Activated CD8-positive, alpha-beta memory T cell treated with anti-CD3 and anti-CD28 coated beads, Interleukin-2, amount 50 U/mL, for 48 hours (primary cell): ENCODE measurements around the gene ABCC5.
A peak's percentile ranks its signal among the peaks of the same experiment; 100 is the strongest.
"Not testable (repeated sequence)": the region's sequence is repeated elsewhere in the genome, so short reads cannot be mapped to it uniquely, and the experiment has no call there.

Experiments used
- DNase-seq: peaks from one replicate; pipeline ENCODE4 v3.0.0-alpha.2; 2020

ABCC5 gene

GRCh38 chr3:184017672-184018423 is at the start of gene ABCC5:
TSS of gene ABCC5 (minus strand) at chr3:184017884. CDS start at chr3:184014392, 3,492 bp downstream.
- peak; percentile 88 for DNase-seq

GRCh38 chr3:184066211-184066610 is 48.5 kb upstream of the ABCC5 start:
- no peak for DNase-seq

DNA sequence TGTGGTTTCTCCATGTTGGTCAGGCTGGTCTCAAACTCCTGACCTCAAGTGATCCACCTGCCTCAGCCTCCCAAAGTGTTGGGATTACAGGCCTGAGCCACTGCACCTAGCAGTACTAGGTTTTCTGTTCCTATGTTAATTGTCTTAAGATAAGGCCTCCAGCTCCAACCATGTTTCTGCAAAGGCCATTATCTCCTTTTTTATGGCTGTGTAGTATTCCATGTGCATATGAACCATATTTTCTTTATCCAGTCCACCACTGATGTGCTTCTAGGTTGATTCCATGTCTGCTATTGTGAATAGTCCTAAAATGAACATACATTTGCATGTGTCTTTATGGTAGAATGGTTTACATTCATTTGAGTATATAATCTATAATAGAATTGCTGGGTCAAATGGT is 45.0 kb upstream of the ABCC5 start:
- no peak for DNase-seq

DNA sequence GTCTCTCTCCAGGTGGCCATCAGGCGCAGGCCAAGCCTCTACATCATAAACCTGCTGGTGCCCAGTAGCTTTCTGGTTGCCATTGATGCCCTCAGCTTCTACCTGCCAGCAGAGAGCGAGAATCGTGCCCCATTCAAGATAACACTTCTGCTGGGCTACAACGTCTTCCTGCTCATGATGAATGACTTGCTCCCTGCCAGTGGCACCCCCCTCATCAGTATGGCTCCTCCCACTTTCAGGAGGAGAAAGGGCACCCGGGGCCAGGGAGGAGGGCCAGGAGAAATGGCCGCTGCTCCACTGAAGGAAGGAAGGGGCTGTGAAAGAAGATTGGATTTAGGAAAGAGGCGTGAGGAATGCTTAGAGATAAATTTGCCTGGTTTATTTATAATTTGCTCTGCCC is 41.7 kb upstream of the ABCC5 start:
- no peak for DNase-seq

DNA sequence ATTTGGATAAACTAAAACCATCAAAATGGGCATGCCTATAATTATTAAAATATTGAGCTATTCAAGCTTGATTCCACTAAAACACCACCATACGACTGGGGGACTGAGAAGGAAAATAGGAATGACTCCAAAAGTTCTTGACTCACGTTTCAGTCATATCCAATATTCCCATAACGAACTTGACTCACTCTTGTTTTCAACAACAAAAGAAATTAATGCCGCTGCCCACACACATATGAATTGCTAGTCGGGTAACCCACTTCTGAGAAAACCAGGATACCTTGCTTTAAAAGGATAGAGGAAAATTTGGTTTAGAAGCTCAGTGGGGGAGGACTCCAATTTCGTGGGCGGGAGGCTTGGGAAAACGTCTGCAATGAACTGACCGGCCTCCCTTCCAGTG is 40.3 kb upstream of the ABCC5 start:
- no peak for DNase-seq

- no peak for DNase-seq
Measured at GRCh38 chr3:184052767-184053166, 35.1 kb upstream of the ABCC5 start, which contains the start of gene HTR3C. TSS of gene HTR3C (plus strand) at chr3:184053047. CDS start at chr3:184053081, 34 bp downstream.

DNA sequence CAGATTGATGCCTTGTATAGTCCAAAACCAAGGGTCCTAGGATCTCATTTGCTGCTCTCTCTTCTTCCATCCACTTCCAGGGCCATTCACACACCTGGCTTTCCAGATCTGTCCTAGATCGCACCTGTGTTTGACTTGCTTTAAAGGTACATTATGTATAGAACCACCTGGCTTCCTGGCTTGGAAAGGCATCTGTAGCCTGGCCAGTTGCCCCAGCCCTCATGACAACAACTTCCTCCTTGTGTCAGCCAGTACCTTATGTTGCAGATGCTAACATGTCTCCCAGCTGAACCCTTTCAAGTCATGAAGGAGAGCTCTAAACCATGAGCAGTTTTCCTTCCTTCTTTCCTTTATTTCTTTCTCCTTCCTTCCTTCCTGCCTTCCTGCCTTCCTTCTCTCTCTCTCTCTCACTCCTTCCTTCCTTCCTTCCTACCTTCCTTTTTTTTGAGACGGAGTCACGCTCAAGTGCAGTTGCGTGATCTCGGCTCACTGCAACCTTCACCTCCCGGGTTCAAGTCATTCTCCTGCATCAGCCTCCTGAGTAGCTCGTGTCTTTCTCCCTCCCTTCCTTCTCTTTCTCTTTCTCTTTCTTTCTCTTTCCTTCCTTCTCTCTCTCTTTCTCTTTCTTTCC is 32.6 kb upstream of the ABCC5 start:
- no peak for DNase-seq

- DNase-seq, result no peak
Measured at GRCh38 chr3:184045995-184046394, 28.3 kb upstream of the ABCC5 start.

GRCh38 chr3:184042617-184043016 is 24.9 kb upstream of the ABCC5 start:
- DNase-seq, result no peak

DNA sequence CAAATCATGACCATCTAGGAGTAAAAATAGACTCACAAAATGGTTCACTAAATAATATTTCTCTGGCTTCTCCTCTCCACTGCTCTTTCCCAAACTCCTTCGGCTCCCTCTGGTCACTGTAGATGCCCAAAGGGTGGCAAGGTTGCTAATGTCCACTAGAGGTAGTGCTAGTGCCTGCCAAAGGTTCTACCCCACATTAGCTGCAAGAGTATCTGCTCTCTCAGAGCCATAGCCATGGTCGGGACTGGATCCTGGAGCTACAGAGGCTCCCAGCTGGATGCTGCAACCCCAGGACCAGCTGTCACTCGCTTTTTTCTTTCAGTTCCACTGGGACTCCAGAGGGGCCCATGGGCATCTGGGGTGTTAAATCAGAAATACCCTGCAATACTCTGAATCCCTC is 22.3 kb upstream of the ABCC5 start:
- DNase-seq, result no peak

- no peak for DNase-seq
Measured at GRCh38 chr3:184039414-184039813, 21.7 kb upstream of the ABCC5 start.

DNA sequence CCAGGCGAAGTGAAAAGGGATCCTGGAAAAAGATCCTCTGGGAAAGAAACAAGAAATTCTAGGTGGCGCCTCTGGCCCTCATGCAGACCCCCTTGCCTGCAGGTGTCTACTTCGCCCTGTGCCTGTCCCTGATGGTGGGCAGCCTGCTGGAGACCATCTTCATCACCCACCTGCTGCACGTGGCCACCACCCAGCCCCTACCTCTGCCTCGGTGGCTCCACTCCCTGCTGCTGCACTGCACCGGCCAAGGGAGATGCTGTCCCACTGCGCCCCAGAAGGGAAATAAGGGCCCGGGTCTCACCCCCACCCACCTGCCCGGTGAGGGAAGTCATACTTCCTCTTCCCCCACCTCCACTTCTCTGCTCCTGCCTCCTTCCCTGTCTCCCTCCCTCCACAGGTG is 20.6 kb upstream of the ABCC5 start:
- DNase-seq, result not testable (repeated sequence)

DNA sequence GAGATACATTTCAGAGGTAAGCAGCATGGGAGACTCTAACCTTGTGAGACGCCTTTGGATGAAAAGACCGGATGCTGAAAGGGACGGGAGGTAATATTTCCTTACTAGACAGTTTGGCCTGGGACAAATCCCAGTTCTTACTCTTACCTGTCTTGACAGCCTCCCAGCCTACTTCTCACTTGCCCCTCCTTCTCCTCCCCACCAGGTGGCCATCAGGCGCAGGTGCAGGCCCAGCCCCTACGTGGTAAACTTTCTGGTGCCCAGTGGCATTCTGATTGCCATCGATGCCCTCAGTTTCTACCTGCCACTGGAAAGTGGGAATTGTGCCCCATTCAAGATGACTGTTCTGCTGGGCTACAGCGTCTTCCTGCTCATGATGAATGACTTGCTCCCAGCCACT is 20.1 kb upstream of the ABCC5 start:
- DNase-seq, result no peak

DNA sequence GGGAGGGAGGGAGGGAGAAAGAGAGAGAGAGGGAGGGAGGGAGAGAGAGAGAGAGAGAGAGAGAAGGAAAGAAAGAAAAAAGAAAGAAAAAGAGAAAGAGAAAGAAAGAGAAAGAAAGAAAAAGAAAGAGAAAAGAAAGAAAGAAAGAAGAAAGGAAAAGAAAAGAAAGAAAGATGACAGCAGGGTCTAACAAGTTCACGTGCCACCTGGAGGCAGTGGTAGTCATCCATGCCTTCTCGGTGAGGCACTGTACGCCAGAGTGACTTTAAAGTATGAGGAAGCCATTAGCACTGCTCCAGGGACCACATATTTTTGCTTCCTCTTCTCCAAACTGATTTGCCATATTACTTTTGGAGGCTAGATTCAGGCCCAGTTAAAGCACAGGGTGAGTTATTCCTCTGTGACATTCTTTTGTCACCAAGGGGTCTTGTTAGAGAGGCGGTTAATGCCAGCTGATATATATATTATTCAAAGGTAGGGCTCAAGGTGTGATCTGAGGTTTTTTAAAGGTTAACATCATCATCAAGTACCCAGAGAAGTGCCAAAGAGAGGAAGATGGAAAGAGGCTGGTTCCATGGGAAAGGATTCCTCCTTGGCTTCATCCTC is 13.6 kb upstream of the ABCC5 start, which contains the start of gene HTR3D:
HTR3D (plus strand) TSS at position 556 of the 606 bp plus-strand sequence; CDS start at position 556, 0 bp downstream.
- DNase-seq, result no peak

GRCh38 chr3:184030536-184030935 is 12.9 kb upstream of the ABCC5 start:
- DNase-seq, result no peak

DNA sequence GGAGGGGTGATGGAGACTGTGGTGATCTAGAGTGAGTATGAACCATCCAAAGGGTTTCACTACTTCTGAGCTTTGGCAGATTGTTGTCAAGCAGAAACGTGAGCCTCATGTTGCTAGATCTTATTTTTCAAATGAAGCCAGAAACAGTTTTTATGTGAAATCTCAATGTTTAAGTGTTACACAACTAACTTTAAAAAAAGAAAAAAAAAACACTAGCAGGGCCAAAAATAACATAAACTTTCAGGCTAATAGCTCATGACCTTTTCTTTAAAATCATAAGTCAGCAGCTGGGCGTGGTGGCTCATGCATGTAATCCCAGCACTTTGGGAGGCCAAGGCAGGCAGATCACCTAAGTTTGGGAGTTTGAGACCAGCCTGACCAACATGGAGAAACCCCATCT is 11.8 kb upstream of the ABCC5 start:
- no peak for DNase-seq

GRCh38 chr3:184028275-184028890 is 10.7 kb upstream of the ABCC5 start:
- DNase-seq, result not testable (repeated sequence)

DNA sequence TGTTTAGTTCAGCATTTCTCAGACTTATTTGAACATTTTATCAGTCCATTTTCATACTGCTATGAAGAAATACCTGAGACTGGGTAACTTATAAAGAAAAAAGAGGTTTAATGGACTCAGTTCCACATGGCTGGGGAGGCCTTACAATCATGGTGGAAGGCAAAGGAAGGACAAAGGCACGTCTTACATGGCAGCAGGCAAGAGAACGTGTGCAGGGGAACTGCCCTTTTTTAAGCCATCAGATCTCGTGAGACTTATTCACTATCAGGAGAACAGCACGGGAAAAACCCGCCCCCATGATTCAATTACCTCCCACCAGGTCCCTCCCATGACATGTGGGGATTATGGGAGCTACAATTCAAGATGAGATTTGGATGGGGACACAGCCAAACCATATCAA is 7.6 kb upstream of the ABCC5 start:
- not testable (repeated sequence) for DNase-seq

- no peak for DNase-seq
Measured at GRCh38 chr3:184022323-184022722, 4.6 kb upstream of the ABCC5 start.

GRCh38 chr3:184018424-184018973 is 815 bp upstream of the ABCC5 start:
- no peak for DNase-seq

DNA sequence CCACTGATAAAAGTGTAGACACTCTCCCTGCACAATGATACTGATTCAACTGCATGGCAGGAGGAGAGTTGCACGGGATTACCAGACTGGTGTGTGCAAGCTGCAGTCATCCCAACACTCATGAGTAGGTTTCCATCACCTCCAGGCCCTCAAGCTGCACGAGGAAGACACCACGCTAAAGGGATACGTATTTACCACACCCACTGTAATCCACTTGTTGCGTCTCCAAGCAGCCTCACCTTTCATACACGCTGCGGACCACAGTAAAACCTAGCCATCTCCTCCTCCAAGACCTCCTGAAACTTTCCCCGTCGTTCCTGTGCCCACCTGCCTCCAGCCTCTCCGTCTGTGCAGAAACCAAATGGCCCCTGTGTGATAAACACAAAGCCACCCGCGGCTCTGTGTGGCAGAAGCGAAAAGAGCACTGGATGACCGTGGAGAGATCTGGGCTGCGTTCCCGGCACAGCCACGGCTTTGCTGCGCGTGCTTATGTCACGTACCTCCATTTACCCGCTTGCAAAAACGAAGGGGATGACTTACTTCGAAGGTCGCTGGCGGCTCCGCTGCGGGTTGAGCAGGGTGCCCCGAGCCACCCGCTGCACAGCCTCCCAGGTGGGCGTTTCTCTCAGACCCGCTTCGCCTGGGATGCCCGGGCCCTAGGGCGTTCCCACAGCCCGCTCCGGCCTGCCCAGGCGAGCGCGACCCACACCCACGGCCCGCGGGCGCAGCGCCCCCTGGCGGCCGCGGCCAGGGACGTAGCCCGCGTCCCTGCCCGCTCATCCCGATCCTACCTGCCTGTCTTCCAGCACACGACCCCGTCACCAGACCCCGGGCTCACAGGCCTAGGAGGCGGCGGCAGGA is 643 bp downstream of the ABCC5 start:
- DNase-seq, result peak; percentile 85

DNA sequence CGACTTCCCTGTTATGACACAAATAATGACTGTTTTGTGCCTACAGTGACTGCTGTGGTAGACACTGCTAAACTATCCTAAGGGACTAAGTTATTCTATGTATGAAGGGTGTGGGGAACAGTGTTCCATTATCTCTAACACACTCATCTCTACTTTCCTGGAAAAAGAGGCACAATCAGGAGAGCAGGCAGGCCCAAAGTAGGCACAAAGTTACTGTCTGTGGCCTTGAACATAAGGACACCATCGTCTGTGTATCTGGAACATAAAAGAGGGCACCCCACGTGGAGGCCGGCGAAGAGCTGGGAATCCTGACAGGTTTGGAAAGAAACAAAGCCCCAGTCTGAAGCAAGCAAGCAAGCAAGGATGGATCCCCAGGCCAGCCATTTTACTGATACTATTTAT is 1.5 kb downstream of the ABCC5 start:
- no peak for DNase-seq
